ENCODE results near the gene FBH1.
"Not testable (repeated sequence)": the region's sequence is repeated elsewhere in the genome, so short reads cannot be mapped to it uniquely, and the experiment has no call there.

FBH1 gene

GRCh38 chr10:5904227-5904626 lies 14.2 kb downstream of the FBH1 start:
- DNase-seq, result no peak

GRCh38 chr10:5905854-5906507 lies 15.9 kb downstream of the FBH1 start:
- DNase-seq, result no peak

- no peak for DNase-seq
Observed at GRCh38 chr10:5906651-5907050, 16.6 kb downstream of the FBH1 start.

- not testable (repeated sequence) for DNase-seq
Observed at GRCh38 chr10:5908676-5909075, 18.6 kb downstream of the FBH1 start.

- no peak for DNase-seq
Observed at GRCh38 chr10:5910323-5911100, 20.5 kb downstream of the FBH1 start.

- DNase-seq, result no peak
Observed at GRCh38 chr10:5911670-5912069, 21.6 kb downstream of the FBH1 start.

GRCh38 chr10:5913736-5914135 lies 23.7 kb downstream of the FBH1 start:
- DNase-seq, result no peak

GRCh38 chr10:5915451-5915850 lies 25.4 kb downstream of the FBH1 start:
- DNase-seq, result no peak

- DNase-seq, result no peak
Observed at GRCh38 chr10:5917305-5917704, 27.3 kb downstream of the FBH1 start.

GRCh38 chr10:5918763-5919162 lies 28.7 kb downstream of the FBH1 start:
- no peak for DNase-seq

GRCh38 chr10:5919568-5919967 lies 29.5 kb downstream of the FBH1 start:
- DNase-seq, result no peak

- DNase-seq, result no peak
Observed at GRCh38 chr10:5921746-5922145, 31.7 kb downstream of the FBH1 start.

- no peak for DNase-seq
Observed at GRCh38 chr10:5924889-5925288, 34.8 kb downstream of the FBH1 start.

GRCh38 chr10:5927306-5927705 lies 37.3 kb downstream of the FBH1 start:
- DNase-seq, result no peak

GRCh38 chr10:5929442-5929841 lies 39.4 kb downstream of the FBH1 start:
- no peak for DNase-seq

- DNase-seq, result no peak
Observed at GRCh38 chr10:5930272-5930671, 40.2 kb downstream of the FBH1 start.

GRCh38 chr10:5932345-5932744 lies 42.3 kb downstream of the FBH1 start:
- DNase-seq, result no peak

GRCh38 chr10:5933909-5934546 lies 44.0 kb downstream of the FBH1 start:
- DNase-seq, result no peak

GRCh38 chr10:5935628-5936027 lies 45.6 kb downstream of the FBH1 start:
- DNase-seq, result no peak

GRCh38 chr10:5937016-5937415 lies 47.0 kb downstream of the FBH1 start:
- DNase-seq, result no peak

- no peak for DNase-seq
Observed at GRCh38 chr10:5938291-5938690, 48.2 kb downstream of the FBH1 start.

- DNase-seq, result no peak
Observed at GRCh38 chr10:5940807-5941218, 50.8 kb downstream of the FBH1 start.

GRCh38 chr10:5941579-5941978 lies 51.5 kb downstream of the FBH1 start:
- DNase-seq, result no peak

- DNase-seq, result no peak
Observed at GRCh38 chr10:5942001-5942400, 52.0 kb downstream of the FBH1 start.
